ENCODE measurements around the gene KLF3. TPM values are rescaled to one million over a fixed set of nuclear protein-coding genes. Genes with fewer than 3 reads are reported as not detected.

KLF3 gene
- total and polyA plus RNA-seq, 11 donors = 7.4 to 36.4 (median 20.8) TPM

DNA sequence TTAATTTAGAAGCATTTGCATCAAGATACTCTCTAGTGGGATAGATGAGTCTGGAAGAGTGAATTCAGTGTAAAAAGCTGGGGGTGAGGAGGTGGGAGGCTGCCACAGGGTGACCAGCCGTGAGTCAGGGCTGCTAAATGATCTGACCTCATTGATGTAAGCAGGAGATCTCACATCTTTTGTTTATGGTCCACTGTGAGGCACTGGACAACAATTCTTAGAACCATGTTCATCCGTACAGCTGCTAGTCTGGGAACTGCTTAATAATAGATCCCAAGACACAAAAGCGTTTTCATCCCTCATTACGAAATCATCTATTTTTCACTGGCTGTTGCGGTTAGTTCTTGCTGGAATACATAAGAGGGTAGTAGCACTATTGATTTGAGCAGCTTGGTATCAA is 14.1 kb downstream of the KLF3 start:
- 55 to 71% (median 62%) methylated on average over 5 of the region's 5 CpGs for WGBS, 4 donors
- peak in 3 of 4 donors; percentile 27 to 63 (median 30) for ATAC-seq

DNA sequence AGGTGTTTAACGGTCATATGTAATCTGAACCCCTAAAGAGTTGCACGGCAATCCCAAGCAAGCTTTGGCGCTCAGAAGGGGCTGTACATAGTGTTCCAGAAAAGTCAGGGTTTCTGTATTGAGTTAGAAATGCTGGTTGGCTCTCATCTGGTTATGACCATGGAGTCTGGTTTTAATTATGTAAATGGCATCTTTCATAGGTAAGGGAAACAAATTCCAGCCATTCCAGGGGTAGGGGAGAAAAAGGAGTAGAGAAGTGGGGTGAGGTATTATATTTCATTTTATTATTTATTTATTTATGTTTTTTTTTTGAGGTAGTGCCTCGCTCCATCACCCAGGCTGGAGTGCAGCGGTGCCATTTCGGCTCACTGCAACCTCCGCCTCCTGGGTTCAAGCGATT is 15.9 kb downstream of the KLF3 start:
- Histone ChIP-seq H3K4me1 (peaks cover 12 to 91% (median 71%) of the 10 kb centered on the region in 12 donors), H3K36me3 (peaks cover 0 to 62% (median 42%) of the 10 kb centered on the region in 9 donors), H3K27me3 (no peaks in the 10 kb centered on the region), H3K9me3 (peaks cover 0 to 4% (median 0%) of the 10 kb centered on the region in 12 donors), H3K27ac (no peak overlapping the region), H3K4me3 (no peak overlapping the region)
- no peak for ATAC-seq
- TF ChIP-seq POLR2A (IDR thresholded peaks at IDR 0.05) = no peak
- TF ChIP-seq, protein P1, sequence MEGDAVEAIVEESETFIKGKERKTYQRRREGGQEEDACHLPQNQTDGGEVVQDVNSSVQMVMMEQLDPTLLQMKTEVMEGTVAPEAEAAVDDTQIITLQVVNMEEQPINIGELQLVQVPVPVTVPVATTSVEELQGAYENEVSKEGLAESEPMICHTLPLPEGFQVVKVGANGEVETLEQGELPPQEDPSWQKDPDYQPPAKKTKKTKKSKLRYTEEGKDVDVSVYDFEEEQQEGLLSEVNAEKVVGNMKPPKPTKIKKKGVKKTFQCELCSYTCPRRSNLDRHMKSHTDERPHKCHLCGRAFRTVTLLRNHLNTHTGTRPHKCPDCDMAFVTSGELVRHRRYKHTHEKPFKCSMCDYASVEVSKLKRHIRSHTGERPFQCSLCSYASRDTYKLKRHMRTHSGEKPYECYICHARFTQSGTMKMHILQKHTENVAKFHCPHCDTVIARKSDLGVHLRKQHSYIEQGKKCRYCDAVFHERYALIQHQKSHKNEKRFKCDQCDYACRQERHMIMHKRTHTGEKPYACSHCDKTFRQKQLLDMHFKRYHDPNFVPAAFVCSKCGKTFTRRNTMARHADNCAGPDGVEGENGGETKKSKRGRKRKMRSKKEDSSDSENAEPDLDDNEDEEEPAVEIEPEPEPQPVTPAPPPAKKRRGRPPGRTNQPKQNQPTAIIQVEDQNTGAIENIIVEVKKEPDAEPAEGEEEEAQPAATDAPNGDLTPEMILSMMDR (IDR thresholded peaks at IDR 0.05) = no peak
- no peak for DNase-seq
- WGBS, 4 donors = 96% methylated on average over 8 of the region's 8 CpGs
- intact Hi-C loops (cut with DNase I) = loop anchor here in 8 of 10 donors (5.0 to 10.0 kb wide), 9 partner anchors 47 to 995 kb away; partner anchors contain the start of gene RELL1 (in 1 of the 8)

More for the DNA sequence above, 14.1 kb downstream of the KLF3 start:
- peaks cover 0 to 46% (median 26%) of the 10 kb centered on the region in 9 donors for H3K36me3 ChIP-seq
- intact Hi-C loops (cut with DNase I) = loop anchor here in 8 of 10 donors (5.0 to 10.0 kb wide), 9 partner anchors 49 to 993 kb away; partner anchors contain the start of gene RELL1 (in 1 of the 8)
- no peaks in the 10 kb centered on the region for H3K27me3 ChIP-seq
- TF ChIP-seq POLR2A (IDR thresholded peaks at IDR 0.05) = no peak
- TF ChIP-seq, protein P1 (IDR thresholded peaks at IDR 0.05) = no peak
- H3K4me1 ChIP-seq = peaks cover 20 to 91% (median 74%) of the 10 kb centered on the region in 12 donors
- DNase-seq = no peak
- H3K9me3 ChIP-seq = peaks cover 0 to 4% (median 0%) of the 10 kb centered on the region in 12 donors
- H3K4me3 ChIP-seq = no peak overlapping the region
- H3K27ac ChIP-seq = peak overlapping the region in 6 of 12 donors; percentile 2 to 69 (median 37)

DNA sequence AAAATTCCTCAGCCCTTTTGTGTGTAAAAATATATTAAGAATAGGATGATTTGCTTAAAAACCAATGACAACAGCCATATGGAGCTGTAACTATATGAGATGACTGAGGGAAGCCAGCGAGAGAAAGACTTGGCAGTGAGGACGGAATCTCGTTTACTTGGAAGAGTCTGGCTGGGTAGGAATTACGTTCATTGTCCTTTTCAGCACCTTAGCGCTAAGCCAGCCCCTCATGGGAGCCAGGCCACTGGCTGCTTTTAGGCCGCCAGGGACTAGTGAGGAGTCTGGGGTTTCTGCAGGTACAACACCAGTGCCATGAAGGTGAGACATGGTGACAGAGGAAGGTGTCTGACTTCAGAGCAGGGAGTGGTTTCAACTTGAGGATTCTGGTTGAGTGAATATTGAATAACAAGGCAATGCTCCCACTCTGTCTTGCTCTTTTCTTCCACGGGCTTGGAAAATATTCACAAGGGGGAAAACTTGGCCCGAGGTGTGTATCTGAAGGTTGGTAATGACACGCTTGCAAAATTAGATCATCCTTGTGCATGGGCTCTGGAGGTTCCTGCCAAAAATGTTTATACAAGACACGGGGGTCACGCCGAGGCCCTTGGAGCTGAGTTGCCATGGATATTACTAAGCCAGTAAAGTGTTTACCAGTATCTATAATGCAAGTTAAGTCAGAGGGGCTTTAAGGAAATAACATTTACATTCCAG is 17.4 kb downstream of the KLF3 start:
- no peaks in the 10 kb centered on the region for H3K27me3 ChIP-seq
- peaks cover 0 to 4% (median 0%) of the 10 kb centered on the region in 12 donors for H3K9me3 ChIP-seq
- H3K4me3 ChIP-seq = no peak overlapping the region
- intact Hi-C loops (cut with DNase I) = no loop called here
- peak overlapping the region in 8 of 12 donors; percentile 0 to 51 (median 25) for H3K27ac ChIP-seq
- WGBS, 4 donors = 34 to 51% (median 46%) methylated on average over 12 of the region's 12 CpGs
- DNase-seq = peak in 1 of 5 donors; percentile 40
- peak in 2 of 4 donors; percentile 16 to 26 for ATAC-seq
- H3K4me1 ChIP-seq = peaks cover 10 to 91% (median 71%) of the 10 kb centered on the region in 12 donors
- H3K36me3 ChIP-seq = peaks cover 0 to 72% (median 44%) of the 10 kb centered on the region in 9 donors
- no peak for TF ChIP-seq POLR2A (IDR thresholded peaks at IDR 0.05)
- TF ChIP-seq, protein P1 (IDR thresholded peaks at IDR 0.05) = no peak

DNA sequence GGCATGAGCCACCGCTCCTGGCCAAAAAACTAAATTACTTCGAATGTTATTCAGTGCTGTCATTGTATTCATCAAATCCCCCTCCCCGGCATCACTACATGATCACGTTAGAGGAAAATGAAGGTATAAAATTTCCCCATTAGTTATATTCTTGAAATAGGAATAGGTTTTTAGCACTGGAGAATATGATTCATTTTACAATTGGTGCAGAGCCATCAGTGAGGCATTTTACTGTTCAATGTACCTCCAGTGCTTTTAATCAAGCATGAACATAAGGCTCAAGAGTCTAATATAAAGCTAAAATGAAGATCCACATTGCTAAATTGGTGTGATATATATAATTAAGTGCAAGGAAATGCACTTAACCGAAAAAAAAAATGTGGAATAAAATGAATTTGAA is 18.3 kb downstream of the KLF3 start:
- Histone ChIP-seq H3K27me3 (no peaks in the 10 kb centered on the region), H3K9me3 (peaks cover 0 to 4% (median 0%) of the 10 kb centered on the region in 12 donors), H3K27ac (peak overlapping the region in 2 of 12 donors; percentile 4 to 46), H3K4me1 (peaks cover 15 to 91% (median 71%) of the 10 kb centered on the region in 12 donors), H3K4me3 (no peak overlapping the region), H3K36me3 (peaks cover 0 to 79% (median 44%) of the 10 kb centered on the region in 9 donors)
- TF ChIP-seq POLR2A (IDR thresholded peaks at IDR 0.05) = no peak
- TF ChIP-seq, protein P1 (IDR thresholded peaks at IDR 0.05) = no peak
- 68 to 83% (median 78%) methylated on average over 5 of the region's 5 CpGs for WGBS, 4 donors
- ATAC-seq (no peak), DNase-seq (no peak)
- intact Hi-C loops (cut with DNase I) = no loop called here

Measured in heart left ventricle (tissue), 16 donors.